NK-92 (cell line): ENCODE results near the gene DOC2B.
"Not testable (repeated sequence)": the region's sequence is repeated elsewhere in the genome, so short reads cannot be mapped to it uniquely, and the experiment has no call there.

Experiments used
- DNase-seq: peaks from one replicate; lab custom pipeline; 2025; ENCODE audit not compliant: unreplicated experiment; lab: John Stamatoyannopoulos, UW

Gene DOC2B

GRCh38 chr17:213286-214105 lies 32.0 kb upstream of the DOC2B start:
- no peak for DNase-seq

- DNase-seq = no peak
Measured at GRCh38 chr17:210402-210801, 29.0 kb upstream of the DOC2B start.

GRCh38 chr17:208429-208828 lies 27.0 kb upstream of the DOC2B start:
- DNase-seq = no peak

DNA sequence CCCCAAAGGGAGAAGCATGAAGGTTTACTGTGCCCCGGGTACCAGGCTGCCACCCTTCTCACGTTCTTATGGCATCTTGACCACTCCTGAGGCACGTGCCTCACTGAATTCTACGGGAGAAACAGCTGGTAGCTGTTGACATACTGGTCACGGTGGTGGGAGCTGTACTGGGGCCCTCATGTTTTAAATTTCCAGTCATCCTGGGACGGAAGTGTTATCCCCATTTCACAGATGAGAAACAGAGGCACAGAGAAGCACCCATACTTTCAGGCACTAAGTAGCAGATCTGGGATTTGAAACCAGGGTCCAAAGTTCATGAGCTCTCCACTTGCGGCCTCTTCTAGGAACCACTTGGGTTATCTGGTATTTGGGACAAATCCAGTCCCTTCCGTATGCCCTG lies 26.3 kb upstream of the DOC2B start:
- no peak for DNase-seq

- no peak for DNase-seq
Measured at GRCh38 chr17:206941-207560, 25.6 kb upstream of the DOC2B start.

DNA sequence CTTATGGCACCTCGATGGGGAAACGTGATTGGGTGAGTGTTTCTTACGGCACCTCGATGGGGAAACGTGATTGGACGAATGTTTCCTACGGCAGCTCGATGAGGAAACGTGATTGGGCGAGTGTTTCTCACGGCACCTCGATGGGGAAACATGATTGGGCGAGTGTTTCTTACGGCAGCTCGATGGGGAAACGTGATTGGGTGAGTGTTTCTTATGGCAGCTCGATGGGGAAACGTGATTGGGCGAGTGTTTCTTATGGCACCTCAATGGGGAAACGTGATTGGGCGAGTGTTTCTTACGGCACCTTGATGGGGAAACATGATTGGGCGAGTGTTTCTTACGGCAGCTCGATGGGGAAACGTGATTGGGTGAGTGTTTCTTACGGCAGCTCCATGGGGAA lies 25.0 kb upstream of the DOC2B start:
- not testable (repeated sequence) for DNase-seq

DNA sequence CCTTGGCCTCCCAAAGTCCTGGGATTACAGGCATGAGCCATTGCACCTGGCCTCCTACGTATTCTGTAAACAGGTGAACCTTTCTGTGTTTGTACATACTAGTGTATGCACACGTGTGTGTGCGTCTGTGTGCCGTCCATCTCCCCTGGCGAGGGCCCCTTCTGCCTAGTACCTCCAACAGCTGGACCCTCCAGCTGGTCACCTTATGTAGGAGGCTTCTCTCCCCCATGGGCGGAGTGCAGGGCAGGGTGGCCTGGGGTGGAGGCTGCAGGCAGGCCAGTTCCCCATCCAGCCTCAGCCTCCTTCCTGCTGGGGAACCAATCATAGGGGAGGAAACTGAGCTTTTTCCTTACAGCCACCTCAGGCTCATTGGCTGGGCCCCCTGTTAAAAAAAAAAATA lies 24.4 kb upstream of the DOC2B start:
- DNase-seq = no peak

DNA sequence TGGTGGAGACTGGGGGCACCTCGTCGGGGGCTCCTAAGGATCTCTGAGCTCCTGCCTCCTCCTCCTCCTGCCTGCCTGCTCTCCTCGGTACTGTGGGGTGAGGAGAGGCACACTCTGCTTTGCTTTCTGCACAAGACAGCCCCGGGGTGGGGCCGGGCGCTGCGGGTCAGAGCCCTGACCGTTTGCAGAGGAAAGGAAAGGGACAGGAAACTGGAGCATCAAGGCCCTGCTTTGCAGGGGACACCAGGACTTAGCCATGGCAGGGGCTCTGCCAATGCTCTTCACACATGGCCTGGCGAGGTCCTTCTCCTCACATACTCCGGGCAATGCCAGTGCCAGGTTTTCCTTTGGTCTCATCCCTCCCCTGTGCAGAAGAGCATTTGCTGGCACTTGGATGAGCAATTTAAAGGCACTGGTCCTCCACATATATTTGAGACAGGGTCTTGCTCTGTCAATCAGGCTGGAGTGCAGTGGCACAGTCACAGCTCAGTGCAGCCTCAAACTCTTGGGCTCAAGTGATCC lies 23.8 kb upstream of the DOC2B start:
- no peak for DNase-seq

GRCh38 chr17:204427-205147 lies 23.1 kb upstream of the DOC2B start:
- DNase-seq = no peak

- no peak for DNase-seq
Measured at GRCh38 chr17:202501-202951, 21.1 kb upstream of the DOC2B start.

DNA sequence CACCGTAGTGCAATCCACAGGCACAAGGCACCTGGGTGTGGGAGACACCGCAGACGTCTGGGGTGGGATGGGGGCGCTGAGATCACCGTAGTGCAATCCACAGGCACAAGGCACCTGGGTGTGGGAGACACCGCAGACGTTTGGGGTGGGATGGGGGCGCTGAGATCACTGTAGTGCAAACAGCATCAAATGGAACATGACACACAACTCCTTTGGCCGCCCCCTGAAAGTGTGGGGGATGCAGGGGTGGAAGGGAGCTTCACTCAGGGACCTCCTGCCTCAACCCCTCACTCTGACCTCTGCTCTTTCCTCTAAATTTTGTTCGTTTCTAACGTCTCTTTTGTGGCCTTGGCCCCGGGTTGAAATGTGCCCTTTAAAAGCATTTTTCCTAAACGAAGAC lies 20.3 kb upstream of the DOC2B start:
- DNase-seq = not testable (repeated sequence)

- DNase-seq = not testable (repeated sequence)
Measured at GRCh38 chr17:201257-201656, 19.8 kb upstream of the DOC2B start.

GRCh38 chr17:200586-200985 lies 19.1 kb upstream of the DOC2B start:
- no peak for DNase-seq

DNA sequence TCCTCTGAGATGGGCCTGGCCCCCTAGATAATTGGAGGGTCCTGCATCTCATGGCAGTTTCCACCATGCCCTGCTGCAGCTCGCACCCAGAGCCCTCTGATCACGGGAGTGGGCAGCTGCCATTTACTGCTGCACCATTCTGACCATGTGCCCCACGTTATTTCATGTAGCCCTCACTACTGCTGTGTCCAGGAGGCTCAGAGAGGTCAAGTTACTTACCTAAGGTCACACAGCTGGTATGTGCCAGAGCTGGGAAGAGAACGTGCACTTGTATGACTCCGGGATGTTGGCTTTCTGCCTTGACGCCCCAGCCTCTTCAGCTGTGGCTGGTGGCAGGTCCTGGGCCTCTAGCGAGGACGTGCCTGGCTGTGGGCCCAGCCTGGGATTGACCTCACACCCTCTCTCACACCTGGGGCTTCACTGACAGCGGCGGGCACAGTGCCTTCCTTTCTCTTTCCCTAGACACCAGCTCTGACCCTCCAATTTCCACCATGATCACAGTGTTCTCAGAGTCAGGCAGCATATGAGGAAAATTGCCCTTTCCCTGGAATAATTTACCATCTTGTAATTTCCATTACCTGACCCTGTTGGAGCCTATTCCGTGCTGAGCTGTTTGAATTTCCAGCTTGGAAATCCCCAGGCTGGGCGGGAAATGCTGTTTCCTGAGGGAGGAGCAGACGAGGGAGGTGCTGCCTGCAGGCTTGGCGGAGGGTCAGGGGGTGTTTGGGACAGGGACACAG lies 18.5 kb upstream of the DOC2B start:
- DNase-seq = no peak

DNA sequence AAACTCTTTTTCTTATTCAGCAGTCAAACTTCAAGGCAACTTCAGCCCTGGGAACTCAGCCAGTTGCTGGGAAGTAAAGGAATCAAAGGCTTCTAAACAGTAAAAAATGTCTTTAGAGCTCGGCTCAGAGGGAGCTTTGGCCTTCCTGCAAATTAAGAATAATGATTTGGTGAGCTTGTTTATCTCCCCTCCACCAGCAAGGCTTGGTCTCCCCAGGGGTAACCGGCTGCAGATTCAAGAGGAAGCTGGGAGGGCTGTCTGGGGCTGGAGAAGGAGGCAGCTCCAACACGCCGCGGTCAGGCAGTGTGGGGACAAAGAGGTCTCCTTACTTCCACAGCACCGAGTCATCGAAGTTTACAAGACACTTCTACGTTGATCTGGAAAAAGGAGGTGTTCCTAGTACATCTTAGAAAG lies 17.7 kb upstream of the DOC2B start:
- DNase-seq = no peak

DNA sequence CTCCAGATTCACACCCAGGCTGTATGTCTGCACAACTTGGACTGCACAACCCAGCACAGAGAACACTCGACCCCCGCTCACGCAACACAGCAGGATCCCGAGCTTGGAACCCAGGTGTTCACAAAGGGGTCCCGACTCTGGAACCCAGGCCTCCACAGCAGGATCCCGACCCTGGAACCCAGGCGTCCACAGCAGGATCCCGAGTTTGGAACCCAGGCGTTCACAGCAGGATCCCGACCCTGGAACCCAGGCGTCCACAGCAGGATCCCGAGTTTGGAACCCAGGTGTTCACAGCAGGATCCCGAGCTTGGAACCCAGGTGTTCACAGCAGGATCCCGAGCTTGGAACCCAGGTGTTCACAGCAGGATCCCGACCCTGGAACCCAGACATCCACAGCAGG lies 16.8 kb upstream of the DOC2B start:
- DNase-seq = not testable (repeated sequence)

DNA sequence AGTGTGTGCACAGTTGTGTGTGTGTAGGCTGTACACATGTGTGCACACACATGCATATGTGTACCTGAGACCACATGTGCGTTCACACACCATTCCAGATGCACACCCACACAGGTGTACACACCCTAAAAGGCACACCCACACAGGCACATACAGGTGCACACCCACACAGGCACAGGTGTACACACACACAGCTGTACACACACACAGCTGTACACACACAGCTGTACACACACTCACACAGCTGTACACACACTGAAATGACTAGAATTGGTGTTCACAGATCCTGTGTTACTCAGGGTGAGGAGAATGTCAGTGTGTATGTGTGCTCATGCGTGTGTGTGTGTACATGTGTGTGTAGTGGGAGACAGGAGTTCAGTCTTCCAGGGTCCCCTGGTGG lies 15.9 kb upstream of the DOC2B start:
- DNase-seq = no peak

DNA sequence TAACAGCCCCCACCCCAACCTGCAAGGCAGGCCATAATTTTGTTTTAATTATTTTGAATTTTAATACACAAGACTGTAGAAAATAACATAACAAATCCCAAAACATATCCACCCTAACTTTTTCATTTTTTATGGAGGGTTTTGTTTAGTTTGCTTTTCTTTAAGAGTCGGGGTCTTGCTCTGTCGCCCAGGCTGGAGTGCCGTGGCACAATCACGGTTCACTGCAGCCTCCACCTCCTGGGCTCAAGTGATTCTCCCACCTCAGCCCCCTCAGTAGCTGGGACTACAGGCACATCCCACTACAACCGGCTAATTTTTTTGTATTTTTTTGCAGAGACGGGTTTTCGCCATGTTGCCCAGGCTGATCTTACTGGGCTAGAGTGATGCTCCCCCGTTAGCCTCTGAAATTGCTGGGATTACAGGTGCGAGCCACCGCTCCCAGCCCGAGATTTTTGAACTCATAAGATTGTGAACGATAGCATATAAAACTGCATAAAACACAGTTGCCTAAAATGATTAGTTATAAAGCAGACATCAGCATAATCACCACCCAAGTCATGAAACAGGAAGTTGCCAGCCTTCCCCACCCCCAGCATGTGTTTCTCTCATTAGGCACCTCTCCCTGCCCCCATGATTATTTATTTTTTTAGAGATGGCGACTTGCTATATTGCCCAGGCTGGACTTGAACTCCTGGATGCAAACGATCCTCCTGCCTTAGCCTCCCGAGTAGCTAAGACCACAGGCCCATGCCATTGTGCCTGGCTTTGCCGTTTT lies 13.6 kb upstream of the DOC2B start:
- DNase-seq = no peak

DNA sequence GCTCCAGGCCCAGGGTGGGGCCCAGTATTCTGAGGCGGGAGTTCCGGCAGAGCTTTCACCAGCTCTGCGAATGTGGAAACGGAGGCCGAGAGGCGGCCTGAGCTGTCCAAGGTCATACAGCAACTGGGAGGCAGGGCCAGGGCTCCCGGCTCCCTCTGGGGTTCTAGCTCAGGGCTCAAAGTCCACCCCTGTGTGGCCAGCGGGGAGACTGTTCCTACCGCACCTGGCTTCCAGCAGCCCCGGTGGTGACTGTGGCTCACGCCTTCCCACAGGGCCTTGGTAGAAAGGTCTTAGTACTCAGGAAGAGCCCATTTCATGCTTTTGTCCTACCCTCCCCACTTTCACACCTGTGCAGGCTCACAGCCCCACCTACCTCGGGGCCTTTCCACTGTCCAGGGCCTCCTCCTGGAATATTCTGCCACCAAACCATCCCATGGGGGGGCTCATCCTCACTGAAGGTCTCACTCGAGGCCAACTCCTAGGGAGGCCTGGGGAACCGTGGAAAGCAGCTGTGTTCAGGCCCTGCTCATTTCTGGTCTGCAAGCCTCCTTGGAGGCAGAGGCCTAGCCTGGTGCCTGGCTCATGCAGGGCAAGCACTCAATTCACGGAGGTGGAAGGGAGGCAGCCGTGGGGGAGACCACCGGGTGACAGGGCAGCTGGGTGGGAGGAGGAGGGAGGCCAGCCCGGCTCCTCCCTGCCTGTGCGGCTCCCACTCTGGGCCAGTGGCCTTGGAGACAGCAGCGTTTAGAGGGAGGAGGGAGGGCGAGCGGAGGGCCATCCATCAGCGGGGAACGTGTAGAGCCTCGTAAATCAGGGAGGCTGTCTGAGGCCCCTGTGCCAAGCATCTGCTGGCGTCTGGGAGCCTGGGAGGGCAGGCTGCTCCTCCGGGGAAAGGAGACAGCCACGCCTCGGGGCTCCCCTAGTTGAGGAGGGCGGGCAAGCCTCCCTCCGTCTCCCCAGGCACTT lies 12.7 kb upstream of the DOC2B start:
- DNase-seq = no peak
